Upper lobe of left lung (tissue), 6 donors: ENCODE results near the gene GEMIN2. TPM values are rescaled to one million over a fixed set of nuclear protein-coding genes. Genes with fewer than 3 reads are reported as not detected.

ENCODE experiments used
- ATAC-seq, 2 donors: fragments of 200-7000 bp; cut with Tn5 transposase; one replicate each; pipeline ENCODE4 v1.9.1; 2022; ENCODE audit warnings: mild to moderate bottlenecking in 2 of 2, moderate library complexity in 2 of 2; ENCODE audit not compliant: low FRiP score in 2 of 2
- DNase-seq, 2 donors: peaks; one replicate each; pipeline ENCODE4 v3.0.0-alpha.2; 2019 to 2020
- H3K27ac ChIP-seq, 4 donors: fragments of 200-600 bp; sonication (generic); one replicate each; pipeline ENCODE4 v1.5.1; 2016 to 2019
- H3K27me3 ChIP-seq, 4 donors: fragments of 200-600 bp; sonication (generic); one replicate each; pipeline ENCODE4 v1.5.1; 2017 to 2019
- H3K36me3 ChIP-seq, 4 donors: fragments of 200-600 bp; sonication (generic); one replicate each; pipeline ENCODE4 v1.5.1; 2016 to 2019
- H3K4me1 ChIP-seq, 4 donors: fragments of 200-600 bp; sonication (generic); one replicate each; pipeline ENCODE4 v1.5.1; 2018 to 2019
- H3K4me3 ChIP-seq, 4 donors: fragments of 200-600 bp; sonication (generic); one replicate each; pipeline ENCODE4 v1.5.1; 2017 to 2019; ENCODE audit warnings: mild to moderate bottlenecking in 2 of 4, moderate library complexity in 1 of 4
- H3K9me3 ChIP-seq, 4 donors: fragments of 200-600 bp; sonication (generic); one replicate each; pipeline ENCODE4 v1.5.1; 2018 to 2019
- CTCF ChIP-seq, 6 experiments: fragments of 450-650 bp in 4 of 6; fragments of 200-600 bp in 2 of 6; sonication (generic) in 2 of 6; IDR thresholded peaks; one replicate each; pipeline ENCODE4 v1.5.1; 2016 to 2019; ENCODE audit warnings: antibody characterized with exemption in 6 of 6
- EP300 ChIP-seq, 4 donors: sonication (generic); formaldehyde crosslinking; IDR thresholded peaks; one replicate each; pipeline ENCODE4 v1.5.1; 2017; ENCODE audit warnings: antibody characterized with exemption in 4 of 4, control low read depth in 2 of 4
- POLR2A ChIP-seq, 4 donors: fragments of 450-650 bp; IDR thresholded peaks; one replicate each; pipeline ENCODE4 v1.5.1; 2016 to 2017; ENCODE audit warnings: antibody characterized with exemption in 4 of 4, mild to moderate bottlenecking in 2 of 4
- POLR2AphosphoS5 ChIP-seq, 2 donors: sonication (generic); formaldehyde crosslinking; IDR thresholded peaks; one replicate each; pipeline ENCODE4 v1.5.1; 2017; ENCODE audit warnings: antibody characterized with exemption in 2 of 2
- WGBS, 2 donors: methylation state at CpG; one replicate each; pipeline ENCODE4 v1.1.5; 2017 to 2018; 5-methylcytosine and 5-hydroxymethylcytosine counted together
- total RNA-seq, 6 donors: library from RNA; depleted of rRNA in 4 of 6; stranded (reverse); fragments of >200 nt in 4 of 6; gene quantifications; one replicate each; pipeline versions ENCODE4 v1.1.0 to v1.2.1, GENCODE V29; 2016 to 2021
- donor health status: DM: no; HTN: no; CAD: no; lungs with moderate emphysema.
- donor health status: DM: no; HTN: yes; CAD: no; lungs with severe emphysema.

The GEMIN2 gene
- total RNA-seq, 6 donors from 2014 or later: 8.1 to 26.1 (median 12.8) TPM

- ATAC-seq (peak; percentile 44 to 85), DNase-seq (peak in 1 of 2 donors; percentile 68)
- H3K27ac ChIP-seq: peak overlapping the region; percentile 93 to 98 (median 96)
- peaks cover 0 to 4% (median 2%) of the 10 kb centered on the region in 4 donors for H3K36me3 ChIP-seq
- no peaks in the 10 kb centered on the region for H3K9me3 ChIP-seq
- H3K27me3 ChIP-seq: no peaks in the 10 kb centered on the region
- H3K4me3 ChIP-seq: peak overlapping the region; percentile 64 to 89 (median 88)
- 0 to 1% methylated on average over 7 of the region's 7 CpGs for WGBS, 2 donors
- H3K4me1 ChIP-seq: peaks cover 13 to 41% (median 24%) of the 10 kb centered on the region in 4 donors
- TF ChIP-seq EP300 (IDR thresholded peaks at IDR 0.05): no peak
- TF ChIP-seq POLR2A (IDR thresholded peaks at IDR 0.05): no peak
- no peak for TF ChIP-seq POLR2AphosphoS5 (IDR thresholded peaks at IDR 0.05)
- TF ChIP-seq CTCF (IDR thresholded peaks at IDR 0.05): no peak
These were observed 55.4 kb downstream of the GEMIN2 start for GRCh38 chr14:39169541-39169900.

- DNase-seq: no peak
- H3K9me3 ChIP-seq: no peaks in the 10 kb centered on the region
- no peak for TF ChIP-seq POLR2AphosphoS5 (IDR thresholded peaks at IDR 0.05)
- WGBS, 2 donors: 76 to 82% methylated on average over 3 of the region's 3 CpGs
- H3K4me3 ChIP-seq: no peak overlapping the region
- no peak for ATAC-seq
- H3K4me1 ChIP-seq: peaks cover 20 to 41% (median 27%) of the 10 kb centered on the region in 4 donors
- peaks cover 13 to 19% (median 16%) of the 10 kb centered on the region in 4 donors for H3K36me3 ChIP-seq
- H3K27ac ChIP-seq: no peak overlapping the region
- no peaks in the 10 kb centered on the region for H3K27me3 ChIP-seq
These were observed 59.1 kb downstream of the GEMIN2 start for GRCh38 chr14:39173198-39173597.

GRCh38 chr14:39174560-39175444 lies 60.7 kb downstream of the GEMIN2 start, which contains the start of gene PNN:
TSS of gene PNN (plus strand) at chr14:39175254. CDS start at chr14:39175280, 26 bp downstream.
- ATAC-seq (peak; percentile 97 to 99), DNase-seq (peak; percentile 96 to 97)
- Histone ChIP-seq H3K36me3 (peaks cover 17 to 35% (median 32%) of the 10 kb centered on the region in 4 donors), H3K9me3 (no peaks in the 10 kb centered on the region), H3K4me3 (peak within 1 kb of the TSS; percentile 62 to 90 (median 86)), H3K27ac (peak within 1 kb of the TSS; percentile 94 to 96 (median 95)), H3K4me1 (peaks cover 14 to 27% (median 15%) of the 10 kb centered on the region in 4 donors), H3K27me3 (no peaks in the 10 kb centered on the region)
- TF ChIP-seq EP300 (IDR thresholded peaks at IDR 0.05): peak in 1 of 4 donors; percentile 48
- TF ChIP-seq CTCF (IDR thresholded peaks at IDR 0.05): peak in 3 of 6 experiments; percentile 7 to 23 (median 19)
- TF ChIP-seq POLR2AphosphoS5 (IDR thresholded peaks at IDR 0.05): peak; percentile 93 to 96
- TF ChIP-seq POLR2A (IDR thresholded peaks at IDR 0.05): peak in 3 of 4 donors; percentile 84 to 95 (median 95)
- WGBS, 2 donors: 4 to 8% methylated on average over 37 to 44 of the region's 56 CpGs

GRCh38 chr14:39175445-39176262 lies 61.5 kb downstream of the GEMIN2 start:
- Histone ChIP-seq H3K4me3 (peak overlapping the region; percentile 62 to 90 (median 86)), H3K9me3 (no peaks in the 10 kb centered on the region), H3K36me3 (peaks cover 25 to 44% (median 39%) of the 10 kb centered on the region in 4 donors), H3K4me1 (peaks cover 14 to 27% (median 15%) of the 10 kb centered on the region in 4 donors), H3K27ac (peak overlapping the region; percentile 94 to 96 (median 95)), H3K27me3 (no peaks in the 10 kb centered on the region)
- peak; percentile 32 to 41 for ATAC-seq
- WGBS, 2 donors: 0 to 3% methylated on average over 8 to 22 of the region's 36 CpGs
- TF ChIP-seq POLR2A (IDR thresholded peaks at IDR 0.05): no peak
- TF ChIP-seq CTCF (IDR thresholded peaks at IDR 0.05): peak in 1 of 6 experiments; percentile 13
- peak; percentile 56 to 87 for DNase-seq
